HCT116 (cell line): Measurements from ENCODE around the gene METTL25.

Experiments
- EGR1 ChIP-seq: IDR thresholded peaks from 2 replicates; pipeline ENCODE4 v1.6.1; 2012; ENCODE audit warnings: low read depth
- ELF1 ChIP-seq: IDR thresholded peaks from 2 replicates; pipeline ENCODE4 v1.6.1; 2012; ENCODE audit warnings: low read depth, borderline replicate concordance
- EZH2 ChIP-seq: fragments of 200-600 bp; sonication (generic); IDR thresholded peaks from 2 replicates; pipeline ENCODE4 v1.6.1; 2017; ENCODE audit warnings: antibody characterized with exemption, mixed run types
- FOSL1 ChIP-seq: IDR thresholded peaks from 2 replicates; pipeline ENCODE4 v1.6.1; 2012; ENCODE audit warnings: low read depth
- JUND ChIP-seq: IDR thresholded peaks from 2 replicates; pipeline ENCODE4 v1.6.1; 2012
- POLR2A ChIP-seq: IDR thresholded peaks from 2 replicates; pipeline ENCODE4 v1.7.0; 2011; ENCODE audit warnings: borderline replicate concordance; ENCODE audit not compliant: insufficient read depth, insufficient read length; ENCODE audit errors: extremely low read depth
- POLR2AphosphoS5 ChIP-seq: IDR thresholded peaks from 2 replicates; pipeline ENCODE4 v1.6.1; 2011; ENCODE audit warnings: mild to moderate bottlenecking, low read depth, low read length, moderate library complexity
- SIN3A ChIP-seq: IDR thresholded peaks from 2 replicates; pipeline ENCODE4 v1.6.1; 2012; ENCODE audit warnings: low read depth
- SP1 ChIP-seq: IDR thresholded peaks from 2 replicates; pipeline ENCODE4 v1.6.1; 2012; ENCODE audit warnings: low read depth
- YY1 ChIP-seq: IDR thresholded peaks from 2 replicates; pipeline ENCODE4 v1.6.1; 2011; ENCODE audit warnings: low read length, low read depth, moderate library complexity, mild to moderate bottlenecking; ENCODE audit not compliant: insufficient replicate concordance; ENCODE audit errors: extremely low read depth
- TF ChIP-seq, protein P1 (sequence below): IDR thresholded peaks from 2 replicates; pipeline ENCODE4 v1.6.1; 2012; ENCODE audit warnings: low read depth
- TF ChIP-seq, protein P2 (sequence below), 3 experiments: fragments of 200-600 bp in 1 of 3; sonication (generic) in 1 of 3; IDR thresholded peaks in 2 of 3; conservative IDR thresholded peaks in 1 of 3; 2 replicates each; pipeline ENCODE4 v1.5.1; 2012 to 2017; ENCODE audit warnings: low read depth in 2 of 3, low read length in 2 of 3, antibody characterized with exemption in 1 of 3, borderline replicate concordance in 1 of 3, control low read depth in 1 of 3, mild to moderate bottlenecking in 1 of 3, mixed read lengths in 1 of 3, mixed run types in 1 of 3, moderate library complexity in 1 of 3; ENCODE audit not compliant: insufficient read depth in 1 of 3
- TF ChIP-seq, protein P3 (sequence below): IDR thresholded peaks from 2 replicates; pipeline ENCODE4 v1.6.1; 2011; ENCODE audit warnings: mild to moderate bottlenecking, low read length, moderate library complexity; ENCODE audit not compliant: insufficient replicate concordance; ENCODE audit errors: extremely low read depth
- TF ChIP-seq, protein P4 (sequence below): IDR thresholded peaks from 2 replicates; pipeline ENCODE4 v1.6.1; 2012

DNA sequence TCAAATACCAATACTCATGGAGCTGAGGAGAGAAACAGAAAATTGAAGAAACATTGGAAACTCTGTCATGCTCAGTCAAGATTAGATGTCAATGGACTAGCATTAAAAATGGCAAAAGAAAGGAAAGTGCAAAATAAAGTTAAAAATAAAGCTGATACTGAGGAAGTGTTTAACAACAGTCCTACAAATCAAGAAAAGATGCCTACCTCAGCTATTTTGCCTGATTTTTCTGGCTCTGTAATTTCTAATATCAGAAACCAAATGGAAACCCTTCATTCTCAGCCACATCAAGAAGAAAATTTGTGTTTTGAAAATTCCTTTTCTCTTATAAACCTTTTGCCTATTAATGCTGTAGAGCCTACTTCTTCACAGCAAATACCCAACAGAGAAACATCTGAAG, 40.5 kb downstream of the METTL25 start:
- TF ChIP-seq, protein P1, sequence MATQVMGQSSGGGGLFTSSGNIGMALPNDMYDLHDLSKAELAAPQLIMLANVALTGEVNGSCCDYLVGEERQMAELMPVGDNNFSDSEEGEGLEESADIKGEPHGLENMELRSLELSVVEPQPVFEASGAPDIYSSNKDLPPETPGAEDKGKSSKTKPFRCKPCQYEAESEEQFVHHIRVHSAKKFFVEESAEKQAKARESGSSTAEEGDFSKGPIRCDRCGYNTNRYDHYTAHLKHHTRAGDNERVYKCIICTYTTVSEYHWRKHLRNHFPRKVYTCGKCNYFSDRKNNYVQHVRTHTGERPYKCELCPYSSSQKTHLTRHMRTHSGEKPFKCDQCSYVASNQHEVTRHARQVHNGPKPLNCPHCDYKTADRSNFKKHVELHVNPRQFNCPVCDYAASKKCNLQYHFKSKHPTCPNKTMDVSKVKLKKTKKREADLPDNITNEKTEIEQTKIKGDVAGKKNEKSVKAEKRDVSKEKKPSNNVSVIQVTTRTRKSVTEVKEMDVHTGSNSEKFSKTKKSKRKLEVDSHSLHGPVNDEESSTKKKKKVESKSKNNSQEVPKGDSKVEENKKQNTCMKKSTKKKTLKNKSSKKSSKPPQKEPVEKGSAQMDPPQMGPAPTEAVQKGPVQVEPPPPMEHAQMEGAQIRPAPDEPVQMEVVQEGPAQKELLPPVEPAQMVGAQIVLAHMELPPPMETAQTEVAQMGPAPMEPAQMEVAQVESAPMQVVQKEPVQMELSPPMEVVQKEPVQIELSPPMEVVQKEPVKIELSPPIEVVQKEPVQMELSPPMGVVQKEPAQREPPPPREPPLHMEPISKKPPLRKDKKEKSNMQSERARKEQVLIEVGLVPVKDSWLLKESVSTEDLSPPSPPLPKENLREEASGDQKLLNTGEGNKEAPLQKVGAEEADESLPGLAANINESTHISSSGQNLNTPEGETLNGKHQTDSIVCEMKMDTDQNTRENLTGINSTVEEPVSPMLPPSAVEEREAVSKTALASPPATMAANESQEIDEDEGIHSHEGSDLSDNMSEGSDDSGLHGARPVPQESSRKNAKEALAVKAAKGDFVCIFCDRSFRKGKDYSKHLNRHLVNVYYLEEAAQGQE: no peak
- TF ChIP-seq POLR2A (no peak), SIN3A (no peak), POLR2AphosphoS5 (no peak), FOSL1 (no peak), SP1 (no peak), EGR1 (no peak), JUND (no peak), ELF1 (no peak), EZH2 (no peak), YY1 (no peak)
- TF ChIP-seq, protein P2, sequence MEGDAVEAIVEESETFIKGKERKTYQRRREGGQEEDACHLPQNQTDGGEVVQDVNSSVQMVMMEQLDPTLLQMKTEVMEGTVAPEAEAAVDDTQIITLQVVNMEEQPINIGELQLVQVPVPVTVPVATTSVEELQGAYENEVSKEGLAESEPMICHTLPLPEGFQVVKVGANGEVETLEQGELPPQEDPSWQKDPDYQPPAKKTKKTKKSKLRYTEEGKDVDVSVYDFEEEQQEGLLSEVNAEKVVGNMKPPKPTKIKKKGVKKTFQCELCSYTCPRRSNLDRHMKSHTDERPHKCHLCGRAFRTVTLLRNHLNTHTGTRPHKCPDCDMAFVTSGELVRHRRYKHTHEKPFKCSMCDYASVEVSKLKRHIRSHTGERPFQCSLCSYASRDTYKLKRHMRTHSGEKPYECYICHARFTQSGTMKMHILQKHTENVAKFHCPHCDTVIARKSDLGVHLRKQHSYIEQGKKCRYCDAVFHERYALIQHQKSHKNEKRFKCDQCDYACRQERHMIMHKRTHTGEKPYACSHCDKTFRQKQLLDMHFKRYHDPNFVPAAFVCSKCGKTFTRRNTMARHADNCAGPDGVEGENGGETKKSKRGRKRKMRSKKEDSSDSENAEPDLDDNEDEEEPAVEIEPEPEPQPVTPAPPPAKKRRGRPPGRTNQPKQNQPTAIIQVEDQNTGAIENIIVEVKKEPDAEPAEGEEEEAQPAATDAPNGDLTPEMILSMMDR (IDR thresholded peaks at IDR 0.05 in 2 of 3, conservative IDR thresholded peaks at IDR 0.05 in 1 of 3; ENCODE audit: borderline replicate concordance in 1 of 3, insufficient read depth in 1 of 3, low read depth in 2 of 3, low read length in 2 of 3): no peak
- TF ChIP-seq, protein P3, sequence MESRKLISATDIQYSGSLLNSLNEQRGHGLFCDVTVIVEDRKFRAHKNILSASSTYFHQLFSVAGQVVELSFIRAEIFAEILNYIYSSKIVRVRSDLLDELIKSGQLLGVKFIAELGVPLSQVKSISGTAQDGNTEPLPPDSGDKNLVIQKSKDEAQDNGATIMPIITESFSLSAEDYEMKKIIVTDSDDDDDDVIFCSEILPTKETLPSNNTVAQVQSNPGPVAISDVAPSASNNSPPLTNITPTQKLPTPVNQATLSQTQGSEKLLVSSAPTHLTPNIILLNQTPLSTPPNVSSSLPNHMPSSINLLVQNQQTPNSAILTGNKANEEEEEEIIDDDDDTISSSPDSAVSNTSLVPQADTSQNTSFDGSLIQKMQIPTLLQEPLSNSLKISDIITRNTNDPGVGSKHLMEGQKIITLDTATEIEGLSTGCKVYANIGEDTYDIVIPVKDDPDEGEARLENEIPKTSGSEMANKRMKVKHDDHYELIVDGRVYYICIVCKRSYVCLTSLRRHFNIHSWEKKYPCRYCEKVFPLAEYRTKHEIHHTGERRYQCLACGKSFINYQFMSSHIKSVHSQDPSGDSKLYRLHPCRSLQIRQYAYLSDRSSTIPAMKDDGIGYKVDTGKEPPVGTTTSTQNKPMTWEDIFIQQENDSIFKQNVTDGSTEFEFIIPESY: no peak
- TF ChIP-seq, protein P4, sequence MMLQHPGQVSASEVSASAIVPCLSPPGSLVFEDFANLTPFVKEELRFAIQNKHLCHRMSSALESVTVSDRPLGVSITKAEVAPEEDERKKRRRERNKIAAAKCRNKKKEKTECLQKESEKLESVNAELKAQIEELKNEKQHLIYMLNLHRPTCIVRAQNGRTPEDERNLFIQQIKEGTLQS: no peak
